ENCODE results near the gene FGGY.
"Not testable (repeated sequence)": the region's sequence is repeated elsewhere in the genome, so short reads cannot be mapped to it uniquely, and the experiment has no call there.

The FGGY gene

GRCh38 chr1:59695252-59695651, 398.4 kb downstream of the FGGY start:
- DNase-seq (ENCODE audit: low read depth in 2 of 2, low spot score in 1 of 2): no peak

GRCh38 chr1:59696421-59697115, 399.7 kb downstream of the FGGY start:
- DNase-seq (ENCODE audit: low read depth in 2 of 2, low spot score in 1 of 2): no peak

- no peak for DNase-seq (ENCODE audit: low read depth in 2 of 2, low spot score in 1 of 2)
Observed at GRCh38 chr1:59697150-59697800, 400.4 kb downstream of the FGGY start.

- no peak for DNase-seq (ENCODE audit: low read depth in 2 of 2, low spot score in 1 of 2)
Observed at GRCh38 chr1:59698386-59698785, 401.5 kb downstream of the FGGY start.

- no peak for DNase-seq (ENCODE audit: low read depth in 2 of 2, low spot score in 1 of 2)
Observed at GRCh38 chr1:59699227-59699847, 402.4 kb downstream of the FGGY start.

GRCh38 chr1:59701376-59701775, 404.5 kb downstream of the FGGY start:
- no peak for DNase-seq (ENCODE audit: low read depth in 2 of 2, low spot score in 1 of 2)

- DNase-seq (ENCODE audit: low read depth in 2 of 2, low spot score in 1 of 2): no peak
Observed at GRCh38 chr1:59703226-59703917, 406.5 kb downstream of the FGGY start.

- no peak for DNase-seq (ENCODE audit: low read depth in 2 of 2, low spot score in 1 of 2)
Observed at GRCh38 chr1:59703918-59704378, 407.1 kb downstream of the FGGY start.

- no peak for DNase-seq (ENCODE audit: low read depth in 2 of 2, low spot score in 1 of 2)
Observed at GRCh38 chr1:59704716-59705115, 407.8 kb downstream of the FGGY start.

- DNase-seq (ENCODE audit: low read depth in 2 of 2, low spot score in 1 of 2): no peak
Observed at GRCh38 chr1:59705466-59706302, 408.8 kb downstream of the FGGY start.

- DNase-seq (ENCODE audit: low read depth in 2 of 2, low spot score in 1 of 2): no peak
Observed at GRCh38 chr1:59706303-59706599, 409.4 kb downstream of the FGGY start.

- no peak for DNase-seq (ENCODE audit: low read depth in 2 of 2, low spot score in 1 of 2)
Observed at GRCh38 chr1:59707178-59707791, 410.4 kb downstream of the FGGY start.

GRCh38 chr1:59709333-59709732, 412.4 kb downstream of the FGGY start:
- no peak for DNase-seq (ENCODE audit: low read depth in 2 of 2, low spot score in 1 of 2)

- not testable (repeated sequence) for DNase-seq (ENCODE audit: low read depth in 2 of 2, low spot score in 1 of 2)
Observed at GRCh38 chr1:59710920-59711319, 414.0 kb downstream of the FGGY start.

GRCh38 chr1:59714219-59714618, 417.3 kb downstream of the FGGY start:
- no peak for DNase-seq (ENCODE audit: low read depth in 2 of 2, low spot score in 1 of 2)

GRCh38 chr1:59714966-59715365, 418.1 kb downstream of the FGGY start:
- no peak for DNase-seq (ENCODE audit: low read depth in 2 of 2, low spot score in 1 of 2)

- no peak for DNase-seq (ENCODE audit: low read depth in 2 of 2, low spot score in 1 of 2)
Observed at GRCh38 chr1:59716832-59717231, 419.9 kb downstream of the FGGY start.

GRCh38 chr1:59718064-59718988, 421.4 kb downstream of the FGGY start:
- DNase-seq (ENCODE audit: low read depth in 2 of 2, low spot score in 1 of 2): no peak

GRCh38 chr1:59718989-59719360, 422.1 kb downstream of the FGGY start:
- DNase-seq (ENCODE audit: low read depth in 2 of 2, low spot score in 1 of 2): no peak

All from stimulated activated CD8-positive, alpha-beta memory T cell treated with anti-CD3 and anti-CD28 coated beads, Interleukin-4, amount 100 ng/mL, for 4 hours (primary cell).